ENCODE measurements around the gene MICU1. TPM values are rescaled to one million over a fixed set of nuclear protein-coding genes. Genes with fewer than 3 reads are reported as not detected.

The MICU1 gene
- total RNA-seq, 1 experiment from 2014 or later = 70.5 TPM

GRCh38 chr10:72331575-72332422 is 294.1 kb downstream of the MICU1 start:
- H3K27ac ChIP-seq = peak overlapping the region; percentile 95
- intact Hi-C loops (cut with micrococcal nuclease; ENCODE audit: unreplicated experiment) = loop anchor here (1.0 to 10.0 kb wide), 5 partner anchors 11 to 1017 kb away; partner anchors contain the start of gene SLC29A3
- ChIA-PET POLR2A (ENCODE audit: unreplicated experiment) (interaction anchor here (0.5 to 1.2 kb wide), 25 partner anchors 10 to 831 kb away, joined by 3 to 18 read pairs (median 5); partner anchors contain the start of gene PSAP), CTCF (interaction anchor here (0.5 to 1.5 kb wide), 13 partner anchors 11 to 376 kb away, joined by 3 to 18 read pairs (median 4); no protein-coding TSS in a partner anchor)
- no peaks in the 10 kb centered on the region for H4K20me1 ChIP-seq (ENCODE audit: insufficient read depth)
- peaks cover 64% of the 10 kb centered on the region for H3K4me1 ChIP-seq (replicated peaks; ENCODE audit: insufficient read depth)
- peak; percentile 95 to 99 for DNase-seq
- no peak overlapping the region for H2AFZ ChIP-seq
- H3F3A ChIP-seq (ENCODE audit: insufficient read depth, low read depth) = peaks cover 45% of the 10 kb centered on the region
- H3K4me3 ChIP-seq = peak overlapping the region; percentile 36; the same call in 1 of the 2 replicates
- H3K36me3 ChIP-seq (ENCODE audit: low read depth) = 0 out of 2 replicates have a peak, but pooled peaks cover 4% of the 10 kb centered on the region
- H3K4me2 ChIP-seq = peak overlapping the region; percentile 71
- BruUV-seq (replicated peaks) = no TSS peak
- no peaks in the 10 kb centered on the region for H3K9me3 ChIP-seq (ENCODE audit: insufficient read depth, low read depth)
- H3K79me2 ChIP-seq (ENCODE audit: low read depth) = no peaks in the 10 kb centered on the region
- no peaks in the 10 kb centered on the region for H3K9me2 ChIP-seq (ENCODE audit: insufficient read depth)
- H3K27me3 ChIP-seq (ENCODE audit: insufficient read depth, low read depth) = no peaks in the 10 kb centered on the region
- TF ChIP-seq EZH2 (IDR thresholded peaks at IDR 0.05; ENCODE audit: low read depth) = no peak
- TF ChIP-seq, protein P1, sequence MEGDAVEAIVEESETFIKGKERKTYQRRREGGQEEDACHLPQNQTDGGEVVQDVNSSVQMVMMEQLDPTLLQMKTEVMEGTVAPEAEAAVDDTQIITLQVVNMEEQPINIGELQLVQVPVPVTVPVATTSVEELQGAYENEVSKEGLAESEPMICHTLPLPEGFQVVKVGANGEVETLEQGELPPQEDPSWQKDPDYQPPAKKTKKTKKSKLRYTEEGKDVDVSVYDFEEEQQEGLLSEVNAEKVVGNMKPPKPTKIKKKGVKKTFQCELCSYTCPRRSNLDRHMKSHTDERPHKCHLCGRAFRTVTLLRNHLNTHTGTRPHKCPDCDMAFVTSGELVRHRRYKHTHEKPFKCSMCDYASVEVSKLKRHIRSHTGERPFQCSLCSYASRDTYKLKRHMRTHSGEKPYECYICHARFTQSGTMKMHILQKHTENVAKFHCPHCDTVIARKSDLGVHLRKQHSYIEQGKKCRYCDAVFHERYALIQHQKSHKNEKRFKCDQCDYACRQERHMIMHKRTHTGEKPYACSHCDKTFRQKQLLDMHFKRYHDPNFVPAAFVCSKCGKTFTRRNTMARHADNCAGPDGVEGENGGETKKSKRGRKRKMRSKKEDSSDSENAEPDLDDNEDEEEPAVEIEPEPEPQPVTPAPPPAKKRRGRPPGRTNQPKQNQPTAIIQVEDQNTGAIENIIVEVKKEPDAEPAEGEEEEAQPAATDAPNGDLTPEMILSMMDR (conservative IDR thresholded peaks at IDR 0.05) = peak; percentile 44

DNA sequence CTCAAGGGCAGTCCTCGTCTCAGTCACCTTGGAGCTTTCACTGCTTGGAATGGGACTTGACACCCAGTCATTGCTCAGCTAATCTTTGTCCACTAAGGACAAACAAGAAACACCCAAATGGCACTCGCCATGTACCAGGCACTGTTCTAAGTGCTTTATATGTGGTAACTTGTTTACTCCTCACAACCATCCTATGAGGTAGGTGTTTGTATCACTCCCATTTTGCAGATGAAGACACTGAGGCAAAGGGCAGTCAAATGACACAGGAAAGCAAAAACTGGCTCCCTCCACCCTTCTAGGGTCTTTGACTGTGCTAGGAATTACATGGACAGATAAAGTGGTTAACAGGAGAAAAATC is 295.8 kb downstream of the MICU1 start:
- H3K9me3 ChIP-seq (ENCODE audit: insufficient read depth, low read depth) = no peaks in the 10 kb centered on the region
- POLR2A ChIA-PET (ENCODE audit: unreplicated experiment) = interaction anchor here (0.5 to 0.6 kb wide), 4 partner anchors 9 to 306 kb away, joined by 3 to 9 read pairs (median 4); no protein-coding TSS in a partner anchor
- intact Hi-C loops (cut with micrococcal nuclease; ENCODE audit: unreplicated experiment) = loop anchor here (5.0 to 10.0 kb wide), 2 partner anchors 563 to 1015 kb away; partner anchors contain the start of gene SLC29A3
- no TSS peak for BruUV-seq (replicated peaks)
- no peak overlapping the region for H2AFZ ChIP-seq
- H3F3A ChIP-seq (ENCODE audit: insufficient read depth, low read depth) = peaks cover 52% of the 10 kb centered on the region
- TF ChIP-seq EZH2 (IDR thresholded peaks at IDR 0.05; ENCODE audit: low read depth) = no peak
- TF ChIP-seq, protein P1 (conservative IDR thresholded peaks at IDR 0.05) = no peak
- H3K27me3 ChIP-seq (ENCODE audit: insufficient read depth, low read depth) = no peaks in the 10 kb centered on the region
- no peaks in the 10 kb centered on the region for H3K79me2 ChIP-seq (ENCODE audit: low read depth)
- CTCF ChIA-PET = interaction anchor here (0.6 to 1.1 kb wide), 4 partner anchors 21 to 267 kb away, joined by 3 to 9 read pairs (median 3); no protein-coding TSS in a partner anchor
- peak in 1 of 2 experiments; percentile 31 for DNase-seq
- H3K27ac ChIP-seq = peak overlapping the region; percentile 95
- H3K36me3 ChIP-seq (ENCODE audit: low read depth) = 0 out of 2 replicates have a peak, but pooled peaks cover 1% of the 10 kb centered on the region
- no peak overlapping the region for H3K4me3 ChIP-seq
- no peaks in the 10 kb centered on the region for H4K20me1 ChIP-seq (ENCODE audit: insufficient read depth)
- no peaks in the 10 kb centered on the region for H3K9me2 ChIP-seq (ENCODE audit: insufficient read depth)
- H3K4me1 ChIP-seq (replicated peaks; ENCODE audit: insufficient read depth) = peaks cover 66% of the 10 kb centered on the region
- peak overlapping the region; percentile 38 for H3K4me2 ChIP-seq

DNA sequence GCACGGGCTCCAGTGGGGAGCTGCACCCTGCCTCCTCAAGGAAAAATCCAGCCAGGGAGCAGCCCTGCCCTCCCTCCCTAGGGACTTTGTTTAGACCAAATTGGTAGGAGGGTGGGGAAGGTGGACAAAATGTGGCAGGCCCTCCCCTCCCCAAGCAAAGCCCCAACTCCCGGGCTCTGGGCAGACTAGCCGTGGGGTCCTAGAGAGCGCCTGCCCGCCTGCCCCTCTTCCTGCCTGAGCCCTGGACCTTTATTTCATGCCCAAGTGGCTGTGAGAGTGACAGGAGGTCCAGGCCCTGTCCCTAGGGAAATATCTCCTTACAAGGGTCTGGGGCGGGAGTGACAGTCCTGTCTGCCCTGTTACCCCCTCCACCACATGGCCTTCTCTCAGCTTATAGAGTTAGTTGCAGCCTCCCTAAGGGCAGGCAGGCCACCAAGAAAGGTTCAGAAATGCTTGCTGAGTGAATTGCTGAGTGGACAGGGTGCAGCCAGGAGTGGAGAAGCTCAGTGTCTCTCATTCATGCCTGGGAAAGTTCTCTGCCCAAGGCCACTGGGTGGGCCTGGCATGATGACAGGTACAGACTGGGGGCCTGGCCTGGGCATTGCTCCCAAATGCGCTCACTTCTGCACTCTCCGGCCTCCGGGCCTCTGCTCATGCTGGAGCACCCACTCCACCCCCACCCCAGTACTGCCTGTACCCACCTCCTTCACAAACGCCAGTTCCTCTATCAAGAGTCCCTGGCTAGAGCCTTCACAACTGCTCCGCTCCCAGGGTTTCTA is 296.4 kb downstream of the MICU1 start:
- H3K27me3 ChIP-seq (ENCODE audit: insufficient read depth, low read depth) = no peaks in the 10 kb centered on the region
- H4K20me1 ChIP-seq (ENCODE audit: insufficient read depth) = no peaks in the 10 kb centered on the region
- H3K27ac ChIP-seq = peak overlapping the region; percentile 95
- no peak overlapping the region for H3K4me3 ChIP-seq
- no TSS peak for BruUV-seq (replicated peaks)
- no peaks in the 10 kb centered on the region for H3K36me3 ChIP-seq (ENCODE audit: low read depth)
- H2AFZ ChIP-seq = no peak overlapping the region
- ChIA-PET CTCF (interaction anchor here (0.6 to 1.1 kb wide), 3 partner anchors 21 to 267 kb away, joined by 3 to 9 read pairs (median 3); no protein-coding TSS in a partner anchor), POLR2A (ENCODE audit: unreplicated experiment) (interaction anchor here (0.6 kb wide), 2 partner anchors 56 kb away, joined by 4 to 6 read pairs; partner anchors contain the start of gene DDIT4)
- H3K79me2 ChIP-seq (ENCODE audit: low read depth) = no peaks in the 10 kb centered on the region
- DNase-seq = peak in 1 of 2 experiments; percentile 20
- peaks cover 57% of the 10 kb centered on the region for H3F3A ChIP-seq (ENCODE audit: insufficient read depth, low read depth)
- intact Hi-C loops (cut with micrococcal nuclease; ENCODE audit: unreplicated experiment) = loop anchor here (2.0 to 10.0 kb wide), 3 partner anchors 159 to 1015 kb away; partner anchors contain the start of gene SLC29A3
- H3K9me3 ChIP-seq (ENCODE audit: insufficient read depth, low read depth) = no peaks in the 10 kb centered on the region
- TF ChIP-seq EZH2 (IDR thresholded peaks at IDR 0.05; ENCODE audit: low read depth) = no peak
- TF ChIP-seq, protein P1 (conservative IDR thresholded peaks at IDR 0.05) = no peak
- H3K4me2 ChIP-seq = no peak overlapping the region
- H3K9me2 ChIP-seq (ENCODE audit: insufficient read depth) = no peaks in the 10 kb centered on the region
- H3K4me1 ChIP-seq (replicated peaks; ENCODE audit: insufficient read depth) = peaks cover 72% of the 10 kb centered on the region

Data from PC-9 (cell line).